DMS79 treated with DMSO at 0.1 percent for 48 hours (cell line): ENCODE data around the gene MSH2.
"Not testable (repeated sequence)": the region's sequence is repeated elsewhere in the genome, so short reads cannot be mapped to it uniquely, and the experiment has no call there.

Source experiments
- DNase-seq: peaks from one replicate; lab custom pipeline; 2025; lab: John Stamatoyannopoulos, UW

MSH2 gene

GRCh38 chr2:47402805-47403608, at the start of gene MSH2:
MSH2 (plus strand) TSS chr2:47403156; CDS start chr2:47403192, 36 bp downstream.
- DNase-seq = peak; percentile 97

- DNase-seq = no peak
Measured at GRCh38 chr2:47354013-47354847, 48.7 kb upstream of the MSH2 start.

- no peak for DNase-seq
Measured at GRCh38 chr2:47354848-47355204, 48.1 kb upstream of the MSH2 start.

- peak; percentile 61 for DNase-seq
Measured at GRCh38 chr2:47357483-47357882, 45.5 kb upstream of the MSH2 start.

DNA sequence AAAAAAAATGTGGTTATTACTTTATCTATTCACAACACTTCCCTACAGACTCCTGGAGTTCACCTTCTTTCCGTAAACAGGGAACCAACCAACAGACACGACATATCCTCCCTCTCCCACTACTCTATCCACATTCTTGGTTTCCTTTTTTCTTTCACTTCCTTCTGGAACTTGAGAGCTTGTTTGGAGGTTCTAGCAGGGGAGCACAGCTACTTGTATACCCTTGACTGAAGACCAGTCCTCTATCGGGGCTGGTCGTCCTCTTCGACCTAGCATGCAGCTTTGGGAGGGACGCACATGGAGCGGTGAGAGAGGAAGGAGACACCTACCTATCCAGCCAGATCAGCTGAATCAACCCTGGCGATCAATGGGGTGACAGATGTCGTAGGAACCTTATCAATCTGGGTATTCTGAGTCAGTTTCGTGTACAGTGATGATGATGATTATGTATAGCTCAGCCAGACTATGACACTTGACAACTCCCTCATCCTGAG, 43.5 kb upstream of the MSH2 start:
- DNase-seq = no peak

GRCh38 chr2:47360283-47360682, 42.7 kb upstream of the MSH2 start:
- no peak for DNase-seq

- DNase-seq = no peak
Measured at GRCh38 chr2:47360927-47361326, 42.0 kb upstream of the MSH2 start.

- DNase-seq = not testable (repeated sequence)
Measured at GRCh38 chr2:47361505-47362229, 41.3 kb upstream of the MSH2 start.

- peak; percentile 74 for DNase-seq
Measured at GRCh38 chr2:47373747-47374146, 29.2 kb upstream of the MSH2 start.

DNA sequence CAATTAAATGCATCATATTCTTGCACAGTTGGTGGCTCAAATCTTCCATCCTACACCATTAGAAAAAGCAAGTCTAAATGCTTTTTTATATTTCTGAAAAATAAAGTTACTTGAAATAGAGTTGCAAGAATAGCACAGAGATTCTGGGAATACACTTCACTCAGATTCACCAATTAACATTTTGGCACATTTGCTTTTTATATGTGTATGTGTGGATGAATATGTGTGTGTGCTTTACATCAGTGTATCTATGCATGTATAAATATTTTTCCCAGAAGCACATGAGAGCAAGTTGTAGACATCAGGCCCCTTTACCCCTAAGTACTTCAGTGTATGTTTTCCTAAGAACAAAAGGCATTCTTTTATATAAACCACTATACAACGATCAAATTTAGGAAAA, 27.6 kb upstream of the MSH2 start:
- no peak for DNase-seq

GRCh38 chr2:47379384-47379783, 23.6 kb upstream of the MSH2 start:
- DNase-seq = no peak

GRCh38 chr2:47381408-47381807, 21.5 kb upstream of the MSH2 start:
- no peak for DNase-seq

- DNase-seq = no peak
Measured at GRCh38 chr2:47386551-47386950, 16.4 kb upstream of the MSH2 start.

DNA sequence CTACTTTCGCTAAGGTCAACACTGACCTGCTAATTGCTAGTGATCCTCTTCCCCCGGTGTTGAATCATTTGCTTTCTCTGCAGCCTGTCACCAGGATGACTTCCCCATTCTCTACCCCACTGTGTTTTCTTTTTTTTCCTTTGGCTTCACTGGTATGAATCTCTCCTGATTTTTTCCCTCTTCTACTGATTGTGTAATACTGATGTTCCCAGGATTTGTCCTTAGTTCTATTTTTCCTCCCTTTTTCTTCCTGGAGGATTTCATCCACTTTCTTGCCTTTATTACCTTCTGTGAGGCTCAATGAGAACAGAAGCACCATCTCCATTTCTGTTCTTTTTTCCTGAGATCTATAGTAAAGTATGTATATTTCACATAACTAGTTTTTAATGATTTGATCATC, 14.1 kb upstream of the MSH2 start:
- no peak for DNase-seq

DNA sequence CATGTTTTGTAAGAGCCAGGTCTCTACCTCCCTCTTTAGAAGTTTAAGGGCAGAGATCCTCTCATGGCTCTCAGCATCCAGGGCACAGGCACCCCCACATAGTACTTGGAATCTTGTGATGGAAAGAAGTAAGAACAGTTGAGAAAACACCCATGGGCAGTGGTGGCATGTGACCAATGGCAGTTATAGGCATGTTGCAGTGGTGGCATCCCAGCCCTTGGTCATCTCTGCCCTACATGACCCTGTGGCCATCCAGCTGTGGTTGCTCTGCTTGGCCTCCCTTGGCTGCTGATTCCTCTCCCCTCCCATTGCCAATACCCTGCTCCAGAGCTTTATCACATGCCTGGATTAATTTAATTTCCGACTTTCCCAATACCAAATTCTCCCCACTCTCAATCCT, 13.3 kb upstream of the MSH2 start:
- no peak for DNase-seq

- DNase-seq = no peak
Measured at GRCh38 chr2:47401789-47402554, 984 bp upstream of the MSH2 start.

GRCh38 chr2:47402555-47402804, 476 bp upstream of the MSH2 start:
- no peak for DNase-seq

- DNase-seq = peak; percentile 38
Measured at GRCh38 chr2:47403609-47404193, 745 bp downstream of the MSH2 start.

DNA sequence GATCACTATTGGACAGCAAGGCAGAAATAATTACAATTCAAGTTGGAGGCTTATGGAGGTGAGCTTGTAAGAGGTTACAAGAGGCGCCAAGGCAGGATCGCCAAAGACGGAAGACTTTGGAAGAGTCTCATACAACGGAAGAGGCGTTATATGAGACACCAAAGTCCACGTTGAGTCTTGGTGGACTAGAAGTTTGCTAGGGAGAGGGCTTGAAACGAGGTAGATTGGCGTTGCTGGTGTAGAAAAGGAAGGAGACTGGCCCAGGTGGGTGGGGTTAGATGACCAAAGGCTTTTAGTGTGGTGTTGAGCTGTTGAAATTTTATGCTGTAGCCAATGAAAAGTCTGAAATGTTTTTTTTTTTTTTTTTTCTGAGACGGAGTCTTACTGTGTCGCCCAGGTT, 1.4 kb downstream of the MSH2 start:
- no peak for DNase-seq

DNA sequence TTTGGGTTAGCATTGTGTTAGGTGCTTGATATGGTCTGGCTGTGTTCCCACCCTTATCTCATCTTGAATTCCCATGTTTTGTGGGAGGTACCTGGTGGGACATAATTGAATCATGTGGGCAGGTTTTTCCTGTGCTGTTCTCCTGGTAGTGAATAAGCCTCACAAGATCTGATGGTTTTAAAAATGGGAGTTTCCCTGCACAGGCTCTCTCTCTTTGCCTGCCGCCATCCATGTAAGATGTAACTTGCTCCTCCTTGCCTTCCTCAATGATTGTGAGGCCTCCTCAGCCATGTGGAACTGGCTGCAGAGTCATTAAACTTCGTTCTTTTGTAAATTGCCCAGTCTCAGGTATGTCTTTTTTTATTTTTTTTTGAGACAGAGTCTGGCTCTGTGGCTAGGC, 2.8 kb downstream of the MSH2 start:
- no peak for DNase-seq

- DNase-seq = not testable (repeated sequence)
Measured at GRCh38 chr2:47406649-47407330, 3.8 kb downstream of the MSH2 start.
